Transverse colon (tissue), 4 donors: Measurements from ENCODE around the gene ELP4. TPM values are rescaled to one million over a fixed set of nuclear protein-coding genes. Genes with fewer than 3 reads are reported as not detected.
A peak's percentile ranks its signal among the peaks of the same experiment; 100 is the strongest.

Experiments used
- DNase-seq: peaks from one replicate; pipeline ENCODE4 v3.0.0-alpha.2; 2019
- H3K27ac ChIP-seq, 4 donors: fragments of 200-600 bp; sonication (generic); 2 replicates each; pipeline ENCODE4 v1.5.1; 2016 to 2018; ENCODE audit warnings: inconsistent platforms in 4 of 4
- H3K27me3 ChIP-seq: fragments of 200-600 bp; sonication (generic); 2 replicates; pipeline ENCODE4 v1.5.1; 2017; ENCODE audit warnings: inconsistent platforms
- H3K36me3 ChIP-seq, 4 donors: fragments of 200-600 bp; sonication (generic); 2 replicates each; pipeline ENCODE4 v1.5.1; 2017 to 2019; ENCODE audit warnings: inconsistent platforms in 4 of 4
- H3K4me1 ChIP-seq, 4 donors: fragments of 200-600 bp; sonication (generic); 2 replicates each; pipeline ENCODE4 v1.5.1; 2017 to 2020; ENCODE audit warnings: inconsistent platforms in 4 of 4
- H3K4me3 ChIP-seq, 4 donors: fragments of 200-600 bp; sonication (generic); 1 replicate in 1 of 4; 2 replicates in 3 of 4; pipeline versions ENCODE4 v1.5.1 to v1.6.1; 2017 to 2019; ENCODE audit warnings: inconsistent platforms in 4 of 4
- H3K9me3 ChIP-seq, 2 donors: fragments of 200-600 bp; sonication (generic); 2 replicates each; pipeline ENCODE4 v1.5.1; 2017 to 2019; ENCODE audit warnings: inconsistent platforms in 2 of 2
- CTCF ChIP-seq, 5 experiments: fragments of 200-600 bp in 3 of 5; fragments of 450-650 bp in 2 of 5; sonication (generic) in 3 of 5; IDR thresholded peaks; 1 replicate in 2 of 5; 2 replicates in 3 of 5; pipeline ENCODE4 v1.5.1; 2016 to 2017; ENCODE audit warnings: antibody characterized with exemption in 5 of 5, inconsistent platforms in 3 of 5, mild to moderate bottlenecking in 2 of 5, moderate library complexity in 1 of 5
- EP300 ChIP-seq: sonication (generic); formaldehyde crosslinking; IDR thresholded peaks from one replicate; pipeline ENCODE4 v1.6.1; 2017; ENCODE audit warnings: antibody characterized with exemption, low read depth
- POLR2A ChIP-seq: fragments of 450-650 bp; IDR thresholded peaks from one replicate; pipeline ENCODE4 v1.6.1; 2016; ENCODE audit warnings: antibody characterized with exemption, mild to moderate bottlenecking, moderate library complexity
- POLR2AphosphoS5 ChIP-seq, 3 donors: sonication (generic); formaldehyde crosslinking; IDR thresholded peaks; one replicate each; pipeline ENCODE4 v1.6.1; 2016; ENCODE audit warnings: antibody characterized with exemption in 3 of 3
- WGBS, 2 donors: methylation state at CpG; one replicate each; pipeline ENCODE4 v1.1.5; 2018; ENCODE audit warnings: low coverage in 1 of 2; 5-methylcytosine and 5-hydroxymethylcytosine counted together
- in situ Hi-C, 4 donors: fragments of 200-750 bp; cut with MboI; loops; one replicate each; pipeline versions ENCODE4 v1.15.0 to v1.15.1; 2017; ENCODE audit warnings: low sequenced_read_pairs in 3 of 4, low pct_ligation_motif_present in 1 of 4, low pct_unique_long_range_greater_than_20kb in 1 of 4
- intact Hi-C: fragments of 100-400 bp; cut with DNase I; formaldehyde crosslinking; loops from one replicate; pipeline ENCODE4 v1.15.1; 2023; ENCODE audit warnings: low total_unique reads
- total RNA-seq, 4 donors: library from RNA; depleted of rRNA; stranded (reverse); fragments of >200 nt; gene quantifications; one replicate each; pipeline ENCODE4 v1.1.0, GENCODE V29; 2016

ELP4 gene
- total RNA-seq, 4 donors from 2014 or later = 14.2 to 46.4 (median 23.6) TPM

- Histone ChIP-seq H3K4me3 (peak overlapping the region in 1 of 4 donors; percentile 25), H3K27ac (no peak overlapping the region), H3K36me3 (no peaks in the 10 kb centered on the region), H3K4me1 (peaks cover 0 to 29% (median 18%) of the 10 kb centered on the region in 4 donors), H3K9me3 (no peaks in the 10 kb centered on the region), H3K27me3 (peaks cover 100% of the 10 kb centered on the region)
- TF ChIP-seq POLR2A (no peak), EP300 (no peak)
- in situ Hi-C loops (no loop called here), intact Hi-C loops (no loop called here)
- DNase-seq = no peak
- WGBS, 2 donors = 10 to 13% methylated on average over 2 to 41 of the region's 41 CpGs
These were observed 294.9 kb downstream of the ELP4 start for GRCh38 chr11:31804312-31805036.

GRCh38 chr11:31805037-31805628, 295.6 kb downstream of the ELP4 start:
- intact Hi-C loops (no loop called here), in situ Hi-C loops (no loop called here)
- Histone ChIP-seq H3K27me3 (peaks cover 100% of the 10 kb centered on the region), H3K9me3 (no peaks in the 10 kb centered on the region), H3K4me3 (peak overlapping the region in 1 of 4 donors; percentile 25), H3K4me1 (peaks cover 2 to 32% (median 24%) of the 10 kb centered on the region in 4 donors), H3K36me3 (no peaks in the 10 kb centered on the region), H3K27ac (no peak overlapping the region)
- TF ChIP-seq CTCF (IDR thresholded peaks at IDR 0.05) (no peak), POLR2AphosphoS5 (IDR thresholded peaks at IDR 0.05) (no peak), EP300 (no peak), POLR2A (no peak)
- 11% methylated on average over 39 of the region's 51 CpGs; no CpG with 5 or more reads in 1 of the 2 donors for WGBS, 2 donors
- no peak for DNase-seq

GRCh38 chr11:31805629-31806185, 296.1 kb downstream of the ELP4 start:
- in situ Hi-C loops (no loop called here), intact Hi-C loops (no loop called here)
- WGBS, 2 donors = 18% methylated on average over 15 of the region's 20 CpGs; no CpG with 5 or more reads in 1 of the 2 donors
- H3K4me3 ChIP-seq = no peak overlapping the region
- H3K27me3 ChIP-seq = peaks cover 100% of the 10 kb centered on the region
- TF ChIP-seq POLR2AphosphoS5 (IDR thresholded peaks at IDR 0.05) (no peak), EP300 (no peak), CTCF (IDR thresholded peaks at IDR 0.05) (no peak), POLR2A (no peak)
- no peak overlapping the region for H3K27ac ChIP-seq
- DNase-seq = no peak
- no peaks in the 10 kb centered on the region for H3K36me3 ChIP-seq
- no peaks in the 10 kb centered on the region for H3K9me3 ChIP-seq
- peaks cover 2 to 38% (median 29%) of the 10 kb centered on the region in 4 donors for H3K4me1 ChIP-seq

- 15 to 33% methylated on average over 1 to 17 of the region's 36 CpGs for WGBS, 2 donors
- peaks cover 100% of the 10 kb centered on the region for H3K27me3 ChIP-seq
- no peaks in the 10 kb centered on the region for H3K9me3 ChIP-seq
- intact Hi-C loops (no loop called here), in situ Hi-C loops (no loop called here)
- peaks cover 4 to 45% (median 36%) of the 10 kb centered on the region in 4 donors for H3K4me1 ChIP-seq
- H3K36me3 ChIP-seq = no peaks in the 10 kb centered on the region
- DNase-seq = no peak
- no peak overlapping the region for H3K27ac ChIP-seq
- H3K4me3 ChIP-seq = no peak overlapping the region
- TF ChIP-seq EP300 (no peak), POLR2A (no peak), CTCF (IDR thresholded peaks at IDR 0.05) (no peak), POLR2AphosphoS5 (IDR thresholded peaks at IDR 0.05) (no peak)
These were observed 296.8 kb downstream of the ELP4 start for GRCh38 chr11:31806186-31806927.
